DND-41 (cell line): ENCODE data around the gene HLCS.

Source experiments
- ATAC-seq: fragments of 200-7000 bp; cut with Tn5 transposase; 3 replicates; pipeline ENCODE4 v1.9.1; 2021; ENCODE audit warnings: low read depth; ENCODE audit not compliant: insufficient read depth
- DNase-seq: peaks from one replicate; pipeline ENCODE4 v3.0.0-alpha.2; 2020
- H2AFZ ChIP-seq: 2 replicates; pipeline ENCODE4 v1.6.0; 2012; ENCODE audit warnings: low read depth, low read length
- H3K27ac ChIP-seq: 2 replicates; pipeline ENCODE4 v1.5.1; 2012; ENCODE audit warnings: low read length, inconsistent platforms
- H3K27me3 ChIP-seq: fragments of 200-600 bp; sonication (generic); 2 replicates; pipeline ENCODE4 v1.6.0; 2012; ENCODE audit warnings: low read length, mild to moderate bottlenecking, inconsistent platforms; ENCODE audit not compliant: insufficient read depth, poor library complexity
- H3K36me3 ChIP-seq: 2 replicates; pipeline ENCODE4 v1.5.1; 2012; ENCODE audit warnings: low read length, inconsistent platforms; ENCODE audit not compliant: insufficient read depth
- H3K4me1 ChIP-seq: 2 replicates; pipeline ENCODE4 v1.5.1; 2012; ENCODE audit warnings: mild to moderate bottlenecking, low read length; ENCODE audit not compliant: insufficient read depth
- H3K4me2 ChIP-seq: 2 replicates; pipeline ENCODE4 v1.6.0; 2012; ENCODE audit warnings: mild to moderate bottlenecking, moderate library complexity, low read length, inconsistent platforms; ENCODE audit not compliant: insufficient read depth
- H3K4me3 ChIP-seq, 2 experiments: fragments of 200-600 bp in 1 of 2; shearing (Covaris generic) in 1 of 2; 2 replicates each; pipeline ENCODE4 v1.5.1; 2012 to 2016; ENCODE audit warnings: inconsistent platforms in 2 of 2, low read length in 2 of 2, mild to moderate bottlenecking in 2 of 2, low read depth in 1 of 2, moderate library complexity in 1 of 2
- H3K79me2 ChIP-seq: 2 replicates; pipeline ENCODE4 v1.6.0; 2012; ENCODE audit warnings: low read length, inconsistent platforms; ENCODE audit not compliant: insufficient read depth
- H3K9ac ChIP-seq: 2 replicates; pipeline ENCODE4 v1.6.0; 2012; ENCODE audit warnings: low read depth, mild to moderate bottlenecking, inconsistent platforms, low read length, moderate library complexity
- H3K9me3 ChIP-seq: 2 replicates; pipeline ENCODE4 v1.5.1; 2012; ENCODE audit warnings: low read length, moderate library complexity, mild to moderate bottlenecking, inconsistent platforms; ENCODE audit not compliant: insufficient read depth, severe bottlenecking
- H4K20me1 ChIP-seq: 2 replicates; pipeline ENCODE4 v1.6.0; 2012; ENCODE audit warnings: low read length; ENCODE audit not compliant: insufficient read depth
- CTCF ChIP-seq: IDR thresholded peaks from 2 replicates; pipeline ENCODE4 v1.5.1; 2012; ENCODE audit warnings: borderline replicate concordance, low read length, moderate library complexity, mild to moderate bottlenecking; ENCODE audit not compliant: poor library complexity, severe bottlenecking; ENCODE audit errors: extremely low read depth
- EZH2 ChIP-seq: IDR thresholded peaks from 3 replicates; pipeline ENCODE4 v1.6.1; 2012; ENCODE audit warnings: borderline replicate concordance, low read depth, mild to moderate bottlenecking, moderate library complexity, low read length, inconsistent platforms; ENCODE audit not compliant: severe bottlenecking

Gene HLCS

DNA sequence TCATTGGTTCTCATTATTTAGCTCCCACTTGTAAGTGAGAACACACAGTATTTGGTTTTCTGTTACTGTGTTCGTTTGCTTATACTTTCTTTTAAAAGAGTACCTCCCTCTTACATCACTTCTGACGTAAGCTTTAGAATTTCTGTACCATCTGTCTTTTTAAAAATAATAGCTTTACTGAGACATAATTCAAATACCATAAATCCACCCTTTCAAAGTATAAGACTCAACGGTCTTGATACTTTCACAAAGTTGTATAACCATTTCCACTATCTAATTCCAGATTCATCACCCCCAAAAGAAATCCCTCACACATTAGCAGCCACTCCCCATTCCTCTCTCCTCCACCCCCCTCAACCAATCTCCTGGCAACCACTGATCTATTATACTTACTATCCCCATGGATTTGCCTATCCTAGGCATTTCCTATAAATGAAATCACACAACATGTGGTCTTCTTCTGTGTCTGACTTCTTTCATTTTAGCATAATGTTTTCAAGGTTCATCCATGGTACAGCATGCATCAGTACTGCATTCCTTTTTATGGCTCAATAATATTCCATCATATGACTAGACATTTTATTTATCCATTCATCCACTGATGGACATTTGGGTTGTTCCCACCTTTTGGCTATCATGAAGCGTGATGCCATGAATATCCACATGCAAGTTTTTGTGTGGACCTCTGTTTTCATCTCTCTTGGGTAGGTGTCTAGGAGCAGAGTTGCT is 104.7 kb downstream of the HLCS start:
- Histone ChIP-seq H3K4me2 (no peak overlapping the region), H3K4me3 (no peak overlapping the region), H3K27ac (no peak overlapping the region), H3K79me2 (no peaks in the 10 kb centered on the region), H3K27me3 (no peaks in the 10 kb centered on the region), H3K4me1 (peaks cover 4% of the 10 kb centered on the region; the same call in 1 of the 2 replicates), H2AFZ (no peak overlapping the region), H3K36me3 (no peaks in the 10 kb centered on the region), H4K20me1 (no peaks in the 10 kb centered on the region), H3K9me3 (no peaks in the 10 kb centered on the region), H3K9ac (no peak overlapping the region)
- DNase-seq (no peak), ATAC-seq (no peak)
- no peak for TF ChIP-seq EZH2
- no peak for TF ChIP-seq CTCF

GRCh38 chr21:36860736-36861594 is 105.5 kb downstream of the HLCS start:
- H3K4me1 ChIP-seq = peaks cover 4% of the 10 kb centered on the region; the same call in 1 of the 2 replicates
- no peak overlapping the region for H2AFZ ChIP-seq
- no peaks in the 10 kb centered on the region for H3K79me2 ChIP-seq
- no peaks in the 10 kb centered on the region for H3K27me3 ChIP-seq
- H3K9me3 ChIP-seq = no peaks in the 10 kb centered on the region
- no peak overlapping the region for H3K9ac ChIP-seq
- DNase-seq = no peak
- no peak overlapping the region for H3K4me3 ChIP-seq
- no peaks in the 10 kb centered on the region for H3K36me3 ChIP-seq
- no peak overlapping the region for H3K4me2 ChIP-seq
- ATAC-seq = no peak
- no peak overlapping the region for H3K27ac ChIP-seq
- no peak for TF ChIP-seq CTCF
- no peak for TF ChIP-seq EZH2
- H4K20me1 ChIP-seq = no peaks in the 10 kb centered on the region

DNA sequence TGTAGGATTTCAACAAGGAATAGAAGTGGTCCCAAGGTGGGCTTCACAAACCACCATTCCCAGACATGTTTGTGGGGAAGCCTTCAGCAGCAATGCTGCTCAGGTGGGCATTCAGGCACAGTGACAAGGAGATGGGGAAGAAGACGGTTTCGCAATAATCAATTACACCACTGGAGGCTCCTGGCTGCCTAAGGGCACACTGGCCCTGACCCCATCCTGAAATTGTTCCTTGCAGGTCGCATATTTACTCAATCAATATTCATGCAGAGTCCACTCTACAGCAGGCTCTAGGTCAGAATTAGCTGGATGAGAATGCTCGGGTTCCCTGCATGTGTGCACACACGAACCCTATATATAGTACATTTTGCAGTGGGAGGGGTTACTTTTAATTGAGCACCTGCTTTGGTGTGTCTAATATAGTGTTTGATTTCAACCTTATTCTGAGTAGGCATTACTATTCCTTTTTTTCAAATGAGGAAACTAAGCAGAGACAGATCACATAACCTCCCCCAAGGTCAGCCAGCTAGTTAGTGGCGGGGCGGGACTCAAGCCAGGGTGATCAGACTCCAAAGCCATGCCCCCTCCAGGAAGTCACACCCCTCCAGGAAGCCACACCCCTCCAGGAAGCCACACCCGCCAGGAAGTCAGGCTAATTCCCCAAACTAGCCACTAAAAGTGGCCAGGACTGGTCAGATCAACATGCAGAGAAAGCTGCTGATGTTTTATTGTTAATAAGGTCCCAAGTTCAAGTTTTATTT is 106.5 kb downstream of the HLCS start:
- ATAC-seq = peak; percentile 62; the same call in 1 of the 3 replicates
- peaks cover 4% of the 10 kb centered on the region; the same call in 1 of the 2 replicates for H3K4me1 ChIP-seq
- TF ChIP-seq CTCF (no peak), EZH2 (no peak)
- H3K9me3 ChIP-seq = no peaks in the 10 kb centered on the region
- H3K4me3 ChIP-seq = no peak overlapping the region
- no peak overlapping the region for H3K4me2 ChIP-seq
- no peaks in the 10 kb centered on the region for H3K27me3 ChIP-seq
- no peaks in the 10 kb centered on the region for H3K36me3 ChIP-seq
- no peaks in the 10 kb centered on the region for H4K20me1 ChIP-seq
- no peak overlapping the region for H2AFZ ChIP-seq
- no peak overlapping the region for H3K27ac ChIP-seq
- no peak overlapping the region for H3K9ac ChIP-seq
- H3K79me2 ChIP-seq = no peaks in the 10 kb centered on the region
- peak; percentile 46 for DNase-seq
